Dendritic cell treated with granulocyte-macrophage colony-stimulating factor and Interleukin-4, amounts not matched to agents 40 ng/mL and 50 ng/mL, for 4 days (primary cell): ENCODE results near the gene AQP2.
A peak's percentile ranks its signal among the peaks of the same experiment; 100 is the strongest.

Experiments
- H3K27ac Mint-ChIP-seq: one replicate; pipeline ENCODE4 v1.8.0; 2022; ENCODE audit warnings: mild to moderate bottlenecking, mixed read lengths
- H3K27me3 Mint-ChIP-seq: one replicate; pipeline ENCODE4 v1.8.0; 2022; ENCODE audit warnings: mild to moderate bottlenecking, mixed read lengths
- H3K36me3 Mint-ChIP-seq: one replicate; pipeline ENCODE4 v1.8.0; 2022; ENCODE audit warnings: low read depth, mixed read lengths
- H3K4me1 Mint-ChIP-seq: one replicate; pipeline ENCODE4 v1.8.0; 2022; ENCODE audit warnings: low read depth, mixed read lengths
- H3K4me3 Mint-ChIP-seq: one replicate; pipeline ENCODE4 v1.8.0; 2022; ENCODE audit warnings: mild to moderate bottlenecking, moderate library complexity, mixed read lengths
- H3K9me3 Mint-ChIP-seq: one replicate; pipeline ENCODE4 v1.8.0; 2022; ENCODE audit warnings: mixed read lengths
- intact Hi-C: fragments of 100-400 bp; cut with micrococcal nuclease; formaldehyde crosslinking; loops from one replicate; pipeline ENCODE4 v1.15.0; 2022

Gene AQP2, protein sequence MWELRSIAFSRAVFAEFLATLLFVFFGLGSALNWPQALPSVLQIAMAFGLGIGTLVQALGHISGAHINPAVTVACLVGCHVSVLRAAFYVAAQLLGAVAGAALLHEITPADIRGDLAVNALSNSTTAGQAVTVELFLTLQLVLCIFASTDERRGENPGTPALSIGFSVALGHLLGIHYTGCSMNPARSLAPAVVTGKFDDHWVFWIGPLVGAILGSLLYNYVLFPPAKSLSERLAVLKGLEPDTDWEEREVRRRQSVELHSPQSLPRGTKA

DNA sequence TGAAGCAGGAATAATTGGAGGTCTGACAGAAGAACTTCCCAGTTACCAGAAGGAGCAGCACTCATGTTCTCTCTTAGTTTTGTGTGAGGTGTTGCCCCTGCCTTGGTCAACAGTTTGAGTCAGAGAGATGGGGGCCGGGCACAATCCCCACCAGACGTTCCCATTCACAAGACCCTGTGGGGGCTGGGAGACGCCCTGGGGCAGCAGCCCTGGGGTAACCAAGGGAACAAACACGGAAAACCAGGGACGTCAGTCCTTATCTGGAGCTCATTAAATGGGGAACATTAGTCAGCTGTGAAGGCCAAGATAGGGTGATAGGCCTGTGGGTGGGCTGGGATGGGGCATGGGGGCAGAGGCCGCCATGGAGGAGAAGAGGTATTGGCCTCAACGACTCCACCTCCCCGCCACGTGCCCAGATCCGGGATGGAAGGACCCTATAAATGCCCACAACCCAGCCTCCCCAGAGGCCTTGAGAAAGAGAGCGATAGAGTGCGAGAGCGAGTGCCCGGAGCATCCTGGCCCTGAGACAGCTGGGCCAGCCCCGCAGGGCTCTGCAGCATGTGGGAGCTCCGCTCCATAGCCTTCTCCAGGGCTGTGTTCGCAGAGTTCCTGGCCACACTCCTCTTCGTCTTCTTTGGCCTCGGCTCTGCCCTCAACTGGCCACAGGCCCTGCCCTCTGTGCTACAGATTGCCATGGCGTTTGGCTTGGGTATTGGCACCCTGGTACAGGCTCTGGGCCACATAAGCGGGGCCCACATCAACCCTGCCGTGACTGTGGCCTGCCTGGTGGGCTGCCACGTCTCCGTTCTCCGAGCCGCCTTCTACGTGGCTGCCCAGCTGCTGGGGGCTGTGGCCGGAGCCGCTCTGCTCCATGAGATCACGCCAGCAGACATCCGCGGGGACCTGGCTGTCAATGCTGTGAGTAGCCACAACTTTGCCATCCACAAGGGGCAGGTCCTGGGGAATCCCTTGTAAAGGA is at the start of gene AQP2:
Gene AQP2, plus strand, starts transcription at position 465 of the 979 bp plus-strand sequence. Its CDS starts 94 bp downstream, at position 559.
- peaks cover 38% of the 10 kb centered on the region for H3K4me1 Mint-ChIP-seq
- H3K27me3 Mint-ChIP-seq: peaks cover 86% of the 10 kb centered on the region
- no peaks in the 10 kb centered on the region for H3K9me3 Mint-ChIP-seq
- H3K4me3 Mint-ChIP-seq: no peak within 1 kb of the TSS
- no peaks in the 10 kb centered on the region for H3K36me3 Mint-ChIP-seq
- H3K27ac Mint-ChIP-seq: peak within 1 kb of the TSS; percentile 22
- intact Hi-C loops: no loop called here

DNA sequence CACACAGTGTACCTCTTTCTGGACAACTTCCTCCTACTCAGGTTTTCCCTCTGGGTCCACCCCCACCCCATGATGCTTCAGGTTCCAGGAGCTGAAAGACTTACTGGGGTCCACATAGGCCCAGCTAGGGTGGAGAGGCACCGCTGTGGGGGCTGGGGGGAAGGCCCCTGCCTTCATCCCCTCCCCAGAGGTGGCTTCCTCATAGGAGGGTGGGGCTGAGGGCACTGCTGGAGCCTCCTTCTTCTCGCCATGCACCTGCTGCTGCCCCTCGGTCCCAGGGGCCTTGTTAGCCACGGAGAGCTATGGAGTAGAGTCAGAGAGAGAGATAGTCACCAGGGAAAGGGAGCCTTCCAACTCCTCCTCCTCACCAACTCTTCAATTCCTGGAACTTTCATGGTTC is 49.5 kb upstream of the AQP2 start:
- no peaks in the 10 kb centered on the region for H3K36me3 Mint-ChIP-seq
- H3K4me1 Mint-ChIP-seq: peaks cover 45% of the 10 kb centered on the region
- H3K4me3 Mint-ChIP-seq: no peak overlapping the region
- H3K9me3 Mint-ChIP-seq: no peaks in the 10 kb centered on the region
- intact Hi-C loops: no loop called here
- no peak overlapping the region for H3K27ac Mint-ChIP-seq
- peaks cover 76% of the 10 kb centered on the region for H3K27me3 Mint-ChIP-seq

DNA sequence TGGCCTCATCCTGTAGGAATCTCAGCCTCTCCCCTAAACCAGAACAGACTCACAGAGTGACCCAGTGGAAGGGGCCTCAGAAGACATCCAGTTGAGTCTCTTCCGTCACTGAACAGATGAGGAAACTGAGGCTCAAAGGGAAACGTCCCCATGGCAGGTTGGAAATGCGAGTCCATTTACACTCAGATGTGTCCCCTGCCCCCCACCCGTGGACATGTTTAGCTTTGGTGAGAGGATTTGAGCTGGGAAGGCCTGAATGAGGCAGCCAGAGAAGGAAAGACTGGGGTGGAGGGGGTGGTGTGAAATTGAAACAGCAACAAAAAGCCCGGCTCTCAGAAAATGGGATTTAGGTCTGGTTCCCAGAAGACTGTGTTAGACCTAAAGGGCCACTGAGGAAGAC is 48.6 kb upstream of the AQP2 start:
- intact Hi-C loops: no loop called here
- Mint-ChIP-seq H3K4me1 (peaks cover 45% of the 10 kb centered on the region), H3K27me3 (peaks cover 81% of the 10 kb centered on the region), H3K9me3 (no peaks in the 10 kb centered on the region), H3K27ac (no peak overlapping the region), H3K4me3 (no peak overlapping the region), H3K36me3 (no peaks in the 10 kb centered on the region)

DNA sequence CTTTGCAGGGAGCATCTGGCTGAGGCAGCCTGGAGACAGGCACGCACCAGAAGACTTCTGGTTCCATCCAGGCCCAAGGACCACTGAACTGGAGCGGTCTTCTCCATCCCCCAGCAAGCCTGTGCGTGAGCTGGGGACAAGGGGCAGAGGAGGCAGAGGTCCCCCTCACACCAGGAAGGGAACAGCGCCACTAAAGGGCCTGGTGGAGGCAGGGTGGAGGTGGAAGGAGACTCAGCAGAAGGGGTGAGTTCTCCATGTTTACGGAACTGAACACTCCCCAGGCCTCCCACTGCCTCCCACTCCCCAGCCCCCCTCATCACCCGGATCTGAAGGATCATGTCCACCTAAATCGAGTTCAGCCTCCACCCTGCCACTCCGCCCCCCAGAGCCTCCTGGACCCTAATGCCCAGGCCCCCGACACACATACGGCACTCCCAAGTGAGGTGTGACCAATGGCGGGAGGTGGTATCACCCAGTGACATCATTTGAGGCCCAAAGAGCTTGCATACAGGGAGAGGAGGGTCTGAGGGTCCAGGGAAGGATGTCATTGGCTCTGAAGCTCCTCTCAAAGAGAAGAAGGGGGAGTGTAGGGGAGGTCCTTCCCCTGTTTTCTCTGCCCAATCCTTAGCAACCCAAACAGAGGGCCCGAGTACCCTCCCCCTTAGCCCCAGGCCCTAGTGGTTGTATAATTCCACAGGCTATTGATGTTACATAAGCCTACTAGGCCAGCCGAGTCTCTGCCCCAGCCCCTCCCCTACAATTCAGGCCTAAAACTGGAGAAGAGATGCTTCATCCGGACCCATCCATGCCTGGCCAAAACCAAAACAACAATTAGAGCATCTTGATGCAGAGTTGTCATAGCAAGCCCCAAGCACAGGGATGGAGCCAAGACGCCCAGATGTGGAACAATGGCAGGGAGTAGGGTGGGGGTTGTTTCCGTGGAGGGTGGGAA is 47.9 kb upstream of the AQP2 start:
- no peak overlapping the region for H3K27ac Mint-ChIP-seq
- no peaks in the 10 kb centered on the region for H3K9me3 Mint-ChIP-seq
- no peaks in the 10 kb centered on the region for H3K36me3 Mint-ChIP-seq
- peaks cover 78% of the 10 kb centered on the region for H3K27me3 Mint-ChIP-seq
- intact Hi-C loops: no loop called here
- H3K4me3 Mint-ChIP-seq: peak overlapping the region; percentile 59
- peaks cover 45% of the 10 kb centered on the region for H3K4me1 Mint-ChIP-seq

DNA sequence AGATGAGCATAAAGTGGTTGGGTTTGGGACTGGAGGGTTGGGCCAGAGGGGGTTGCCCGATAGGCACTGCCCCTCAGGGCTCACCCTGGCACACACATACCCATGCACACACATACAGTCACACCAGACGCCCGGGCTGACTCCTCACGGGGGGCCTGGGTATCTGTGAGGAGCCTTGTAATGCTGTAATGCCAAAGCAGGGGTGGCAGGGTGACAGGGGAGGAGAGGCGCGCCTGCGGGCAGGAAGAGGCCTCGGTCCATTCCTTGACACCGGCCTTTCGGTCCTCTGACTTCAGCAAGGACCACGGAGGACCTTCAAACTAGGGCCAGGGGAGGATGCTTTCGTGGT is 47.2 kb upstream of the AQP2 start:
- H3K27ac Mint-ChIP-seq: no peak overlapping the region
- intact Hi-C loops: no loop called here
- peaks cover 72% of the 10 kb centered on the region for H3K27me3 Mint-ChIP-seq
- H3K36me3 Mint-ChIP-seq: no peaks in the 10 kb centered on the region
- no peaks in the 10 kb centered on the region for H3K9me3 Mint-ChIP-seq
- H3K4me1 Mint-ChIP-seq: peaks cover 45% of the 10 kb centered on the region
- peak overlapping the region; percentile 59 for H3K4me3 Mint-ChIP-seq

DNA sequence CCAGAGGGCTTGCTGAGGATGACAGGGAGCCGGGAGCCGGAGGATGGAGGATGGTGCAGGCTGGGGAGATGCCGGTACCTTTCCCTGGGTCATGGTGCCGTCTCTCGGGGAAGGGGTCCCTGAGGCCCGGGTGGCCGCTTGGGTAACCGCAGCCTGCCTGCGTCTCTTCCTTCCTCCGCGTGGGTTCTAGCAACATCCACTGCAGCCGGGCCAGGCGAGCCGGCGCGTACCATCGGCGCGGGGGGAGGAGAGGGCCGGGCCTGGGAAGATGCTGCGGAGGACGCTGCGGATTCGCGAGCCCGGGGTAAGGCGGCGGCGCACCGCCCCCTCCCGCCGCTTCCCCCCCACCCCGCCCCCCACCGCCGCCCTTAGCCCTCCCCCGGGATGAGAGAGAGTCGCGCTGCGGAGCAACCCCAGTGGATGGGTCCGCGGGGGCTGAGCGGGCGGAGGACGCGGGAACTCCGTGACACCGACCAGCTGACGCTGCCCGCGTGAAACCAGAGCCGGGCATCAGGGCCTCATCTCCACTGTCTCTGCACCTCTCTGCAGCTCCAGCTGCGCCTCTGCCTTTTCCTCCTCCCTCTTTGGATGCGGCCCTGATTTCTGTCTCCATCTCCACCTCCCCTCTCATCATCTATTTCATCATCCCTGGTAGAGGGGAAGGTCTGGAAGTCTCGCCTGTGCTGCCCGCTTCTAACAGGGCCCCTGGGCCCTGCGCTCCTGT is 46.7 kb upstream of the AQP2 start, which contains the start of gene FAIM2:
Gene FAIM2, minus strand, starts transcription at position 201 of the 724 bp plus-strand sequence. Its CDS starts 108 bp downstream, at position 93.
- Mint-ChIP-seq H3K36me3 (no peaks in the 10 kb centered on the region), H3K27me3 (peaks cover 70% of the 10 kb centered on the region), H3K9me3 (no peaks in the 10 kb centered on the region), H3K4me3 (peak within 1 kb of the TSS; percentile 66), H3K4me1 (peaks cover 48% of the 10 kb centered on the region), H3K27ac (peak within 1 kb of the TSS; percentile 25)
- intact Hi-C loops: no loop called here

DNA sequence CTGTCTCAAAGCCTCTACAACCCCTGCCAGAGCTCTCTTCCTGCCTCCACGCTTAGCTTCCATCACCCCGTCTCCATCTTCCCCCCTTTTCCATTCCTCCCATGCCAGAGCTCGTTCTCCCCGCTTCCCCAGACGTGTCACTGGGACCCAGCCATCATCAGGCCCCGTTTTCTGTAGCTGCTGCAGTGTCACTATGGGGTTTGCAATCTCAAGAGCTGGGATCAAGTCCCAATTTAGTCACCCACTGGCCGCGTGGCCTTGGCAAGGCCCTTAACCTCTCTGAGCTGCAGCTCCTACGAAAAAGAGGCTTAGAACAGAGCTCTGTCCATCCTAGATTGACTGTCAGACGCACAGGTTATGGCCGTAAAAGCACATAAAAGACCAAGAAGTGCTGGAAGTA is 45.9 kb upstream of the AQP2 start:
- intact Hi-C loops: no loop called here
- Mint-ChIP-seq H3K9me3 (no peaks in the 10 kb centered on the region), H3K4me1 (peaks cover 55% of the 10 kb centered on the region), H3K36me3 (no peaks in the 10 kb centered on the region), H3K4me3 (no peak overlapping the region), H3K27me3 (peaks cover 63% of the 10 kb centered on the region), H3K27ac (no peak overlapping the region)

DNA sequence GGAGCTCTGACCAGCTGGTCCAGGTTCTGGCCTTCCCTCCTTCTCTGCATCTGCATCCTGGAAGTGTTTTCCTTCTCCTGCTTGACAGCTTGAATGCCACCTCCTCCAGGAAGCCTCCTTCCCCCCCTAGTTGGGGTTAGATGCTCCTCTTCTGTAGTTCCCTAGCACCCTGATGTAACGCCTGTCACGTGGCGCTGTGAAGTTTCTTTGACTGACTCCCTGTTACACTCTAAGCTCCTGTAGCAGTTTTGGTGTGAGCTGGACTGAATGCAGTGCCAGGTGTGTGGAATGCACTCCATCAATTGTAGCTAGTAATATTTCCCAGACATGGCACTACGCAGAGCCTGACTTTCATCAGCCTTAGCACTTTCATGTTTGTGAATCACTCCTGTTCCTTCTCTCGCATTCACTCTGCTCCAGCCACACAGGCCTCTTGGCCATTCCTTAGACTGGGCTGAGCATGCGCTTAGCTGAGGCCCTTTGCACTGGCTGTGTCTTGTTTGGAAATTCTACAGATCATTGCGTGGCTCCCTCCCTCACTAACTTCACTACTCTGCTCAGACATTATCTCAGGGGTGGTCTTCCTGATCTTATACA is 44.7 kb upstream of the AQP2 start:
- H3K27ac Mint-ChIP-seq: no peak overlapping the region
- H3K36me3 Mint-ChIP-seq: no peaks in the 10 kb centered on the region
- peaks cover 57% of the 10 kb centered on the region for H3K4me1 Mint-ChIP-seq
- H3K9me3 Mint-ChIP-seq: no peaks in the 10 kb centered on the region
- H3K27me3 Mint-ChIP-seq: peaks cover 56% of the 10 kb centered on the region
- no peak overlapping the region for H3K4me3 Mint-ChIP-seq
- intact Hi-C loops: no loop called here

DNA sequence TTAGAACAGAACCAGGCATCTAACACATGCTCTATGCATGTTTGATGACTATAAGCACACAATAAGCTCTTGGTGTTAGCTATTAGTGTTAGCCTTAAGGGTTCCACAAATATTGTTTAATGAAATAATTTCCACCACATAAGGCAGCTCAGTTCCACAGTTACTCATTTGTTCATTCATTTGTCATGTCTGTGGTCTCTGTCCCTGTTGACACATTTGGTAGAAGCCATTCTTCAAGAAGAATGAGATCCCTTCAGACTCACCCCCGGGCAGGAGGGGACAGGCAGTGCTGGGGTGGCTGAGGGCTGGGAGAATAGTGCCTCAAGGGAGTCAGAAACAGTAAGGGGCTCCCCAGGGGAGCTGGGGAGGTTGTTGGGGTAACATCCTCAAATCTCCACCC is 43.2 kb upstream of the AQP2 start:
- Mint-ChIP-seq H3K4me3 (no peak overlapping the region), H3K36me3 (no peaks in the 10 kb centered on the region), H3K27me3 (peaks cover 45% of the 10 kb centered on the region), H3K27ac (no peak overlapping the region), H3K4me1 (peaks cover 50% of the 10 kb centered on the region), H3K9me3 (no peaks in the 10 kb centered on the region)
- intact Hi-C loops: no loop called here

DNA sequence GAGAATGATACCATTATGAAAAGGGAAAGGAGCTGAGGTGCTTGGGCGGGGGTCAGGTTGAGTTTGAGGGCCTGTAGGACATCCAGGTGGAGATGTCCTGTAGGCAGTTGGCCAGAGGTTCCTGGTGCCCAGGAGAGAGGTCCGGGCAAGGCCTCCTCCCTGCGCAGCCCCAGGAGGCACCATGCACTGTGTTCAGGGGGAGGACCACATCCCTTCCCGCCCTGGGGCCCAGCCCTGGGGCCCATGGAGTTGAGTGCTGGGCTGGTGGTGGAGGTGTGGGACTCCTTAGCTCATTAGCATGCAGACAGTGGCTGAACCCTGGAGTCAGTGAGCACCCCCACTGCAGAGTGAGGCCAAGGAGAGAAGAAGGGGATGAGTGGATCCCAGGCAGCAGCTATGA is 41.2 kb upstream of the AQP2 start:
- H3K9me3 Mint-ChIP-seq: no peaks in the 10 kb centered on the region
- intact Hi-C loops: no loop called here
- no peak overlapping the region for H3K27ac Mint-ChIP-seq
- H3K4me3 Mint-ChIP-seq: no peak overlapping the region
- peaks cover 43% of the 10 kb centered on the region for H3K27me3 Mint-ChIP-seq
- H3K36me3 Mint-ChIP-seq: no peaks in the 10 kb centered on the region
- peaks cover 35% of the 10 kb centered on the region for H3K4me1 Mint-ChIP-seq

DNA sequence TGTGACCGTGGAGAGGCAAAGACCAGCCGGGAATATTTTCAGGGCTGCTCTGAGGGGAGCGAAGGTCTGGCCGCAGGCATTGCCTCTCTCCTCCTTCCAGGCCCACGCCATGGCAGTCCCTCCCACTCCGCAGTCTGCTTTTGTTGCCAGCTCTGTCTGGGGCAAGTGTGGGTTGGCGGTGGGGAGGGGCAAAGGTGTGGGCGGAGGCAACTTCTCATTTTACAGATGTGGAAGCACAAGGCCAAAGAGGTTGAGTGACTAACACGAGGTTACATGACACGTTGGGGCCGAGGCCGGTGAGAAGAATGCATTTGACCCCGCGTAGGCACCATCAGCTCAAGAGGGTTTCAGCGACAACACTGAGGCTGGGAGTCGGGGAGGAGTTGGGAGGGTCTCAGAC is 40.7 kb upstream of the AQP2 start:
- intact Hi-C loops: no loop called here
- Mint-ChIP-seq H3K4me3 (no peak overlapping the region), H3K27ac (no peak overlapping the region), H3K4me1 (peaks cover 30% of the 10 kb centered on the region), H3K9me3 (no peaks in the 10 kb centered on the region), H3K36me3 (no peaks in the 10 kb centered on the region), H3K27me3 (peaks cover 40% of the 10 kb centered on the region)

DNA sequence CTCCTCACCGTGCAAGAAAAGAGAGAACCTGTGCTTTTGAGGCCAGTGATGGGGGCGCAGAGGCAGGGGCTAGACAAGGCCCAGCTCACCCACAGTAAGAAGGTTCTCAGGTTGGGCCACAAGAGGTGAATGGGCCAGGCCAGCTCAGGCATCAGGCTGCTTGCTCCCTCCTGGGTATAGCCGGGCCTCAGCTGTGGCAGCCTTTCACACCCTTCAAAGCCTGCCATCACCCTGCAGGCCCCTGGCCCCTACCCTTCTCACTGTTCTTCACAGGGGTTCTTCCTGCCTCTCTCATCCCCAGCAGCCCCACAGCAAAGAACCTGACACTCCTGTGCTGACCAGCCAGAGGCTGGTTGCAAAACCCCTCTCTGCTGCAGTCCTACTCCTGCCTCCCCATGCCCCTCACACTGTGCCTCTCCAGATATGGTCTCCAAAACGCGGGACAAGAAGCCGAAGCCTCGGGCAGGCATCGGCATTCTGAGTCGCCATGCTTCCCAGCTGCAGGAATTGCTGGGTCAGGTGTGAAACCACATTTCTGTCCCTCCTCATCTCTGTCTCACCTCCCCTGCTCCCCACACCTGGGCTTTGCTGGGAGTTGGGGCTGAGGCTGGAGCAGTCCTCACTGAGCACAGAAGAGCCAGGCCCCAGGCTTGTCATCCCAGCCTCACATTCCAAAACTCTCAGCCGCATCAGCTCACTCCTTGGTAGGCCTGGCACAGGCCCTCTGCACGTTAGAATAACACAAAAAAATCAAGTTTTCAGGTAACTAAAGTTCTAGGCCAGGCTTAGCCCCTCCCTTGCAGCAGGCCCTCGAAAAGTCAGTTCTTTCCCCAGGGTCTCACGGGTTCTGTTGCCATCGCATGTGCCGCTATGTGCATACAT is 40.0 kb upstream of the AQP2 start:
- H3K9me3 Mint-ChIP-seq: no peaks in the 10 kb centered on the region
- H3K27me3 Mint-ChIP-seq: peaks cover 34% of the 10 kb centered on the region
- no peak overlapping the region for H3K4me3 Mint-ChIP-seq
- H3K36me3 Mint-ChIP-seq: no peaks in the 10 kb centered on the region
- peak overlapping the region; percentile 62 for H3K27ac Mint-ChIP-seq
- intact Hi-C loops: no loop called here
- H3K4me1 Mint-ChIP-seq: peaks cover 28% of the 10 kb centered on the region
